ENCODE results near the gene TBC1D4.

TBC1D4 gene

GRCh38 chr13:75482070-75482819 is at the start of gene TBC1D4:
TSS of gene TBC1D4 (minus strand) at chr13:75482169. CDS start at chr13:75481767, 402 bp downstream.
- in situ Hi-C loops (cut with MboI; ENCODE audit: low sequenced_read_pairs), result no loop called here

GRCh38 chr13:75530549-75530961 is 48.6 kb upstream of the TBC1D4 start:
- in situ Hi-C loops (cut with MboI; ENCODE audit: low sequenced_read_pairs), result no loop called here

GRCh38 chr13:75521956-75522355 is 40.0 kb upstream of the TBC1D4 start:
- in situ Hi-C loops (cut with MboI; ENCODE audit: low sequenced_read_pairs), result no loop called here

GRCh38 chr13:75518439-75519088 is 36.6 kb upstream of the TBC1D4 start:
- in situ Hi-C loops (cut with MboI; ENCODE audit: low sequenced_read_pairs), result no loop called here

GRCh38 chr13:75514080-75514995 is 32.4 kb upstream of the TBC1D4 start:
- in situ Hi-C loops (cut with MboI; ENCODE audit: low sequenced_read_pairs), result no loop called here

GRCh38 chr13:75513271-75513670 is 31.3 kb upstream of the TBC1D4 start:
- in situ Hi-C loops (cut with MboI; ENCODE audit: low sequenced_read_pairs), result no loop called here

GRCh38 chr13:75512253-75512652 is 30.3 kb upstream of the TBC1D4 start:
- in situ Hi-C loops (cut with MboI; ENCODE audit: low sequenced_read_pairs), result no loop called here

GRCh38 chr13:75511051-75511625 is 29.2 kb upstream of the TBC1D4 start:
- in situ Hi-C loops (cut with MboI; ENCODE audit: low sequenced_read_pairs), result no loop called here

- in situ Hi-C loops (cut with MboI; ENCODE audit: low sequenced_read_pairs), result no loop called here
These were observed 26.1 kb upstream of the TBC1D4 start for GRCh38 chr13:75508002-75508548.

- in situ Hi-C loops (cut with MboI; ENCODE audit: low sequenced_read_pairs), result no loop called here
These were observed 25.3 kb upstream of the TBC1D4 start for GRCh38 chr13:75507027-75508001.

- in situ Hi-C loops (cut with MboI; ENCODE audit: low sequenced_read_pairs), result no loop called here
These were observed 24.0 kb upstream of the TBC1D4 start for GRCh38 chr13:75506018-75506417.

GRCh38 chr13:75505327-75505726 is 23.4 kb upstream of the TBC1D4 start:
- in situ Hi-C loops (cut with MboI; ENCODE audit: low sequenced_read_pairs), result no loop called here

GRCh38 chr13:75495938-75496337 is 14.0 kb upstream of the TBC1D4 start:
- in situ Hi-C loops (cut with MboI; ENCODE audit: low sequenced_read_pairs), result no loop called here

- in situ Hi-C loops (cut with MboI; ENCODE audit: low sequenced_read_pairs), result no loop called here
These were observed 12.5 kb upstream of the TBC1D4 start for GRCh38 chr13:75494491-75494890.

- in situ Hi-C loops (cut with MboI; ENCODE audit: low sequenced_read_pairs), result no loop called here
These were observed 11.2 kb upstream of the TBC1D4 start for GRCh38 chr13:75493156-75493555.

GRCh38 chr13:75492389-75492788 is 10.4 kb upstream of the TBC1D4 start:
- in situ Hi-C loops (cut with MboI; ENCODE audit: low sequenced_read_pairs), result no loop called here

- in situ Hi-C loops (cut with MboI; ENCODE audit: low sequenced_read_pairs), result no loop called here
These were observed 9.4 kb upstream of the TBC1D4 start for GRCh38 chr13:75491376-75491775.

GRCh38 chr13:75489502-75490263 is 7.7 kb upstream of the TBC1D4 start:
- in situ Hi-C loops (cut with MboI; ENCODE audit: low sequenced_read_pairs), result no loop called here
